ENCODE results near the gene ZNF460. TPM values are rescaled to one million over a fixed set of nuclear protein-coding genes. Genes with fewer than 3 reads are reported as not detected.

Gene ZNF460
- total and polyA plus RNA-seq, 4 experiments from 2014 or later: 4.4 to 69.6 (median 32.5) TPM

GRCh38 chr19:57262044-57262443, 18.2 kb upstream of the ZNF460 start:
- Histone ChIP-seq H3K27me3 (ENCODE audit: insufficient read depth, low read length) (no peaks in the 10 kb centered on the region), H3K36me3 (ENCODE audit: insufficient read depth, low read length) (no peaks in the 10 kb centered on the region), H3K9me3 (ENCODE audit: control insufficient read depth in 1 of 2, low read length in 2 of 2) (no peaks in the 10 kb centered on the region), H3K4me3 (ENCODE audit: low read length in 2 of 2) (no peak overlapping the region), H3K4me1 (ENCODE audit: insufficient read depth, low read length) (no peaks in the 10 kb centered on the region), H3K27ac (ENCODE audit: low read depth, low read length) (no peak overlapping the region)
- CTCF ChIA-PET (ENCODE audit: partially characterized antibody): no interaction called here
- H3K4me1 Mint-ChIP-seq: peaks cover 0 to 8% (median 2%) of the 10 kb centered on the region in 4 donors
- POLR2A ChIA-PET (ENCODE audit: partially characterized antibody): interaction anchor here (1.3 kb wide), 1 partner anchor 14 kb away, joined by 3 read pairs; no protein-coding TSS in a partner anchor
- H3K4me3 Mint-ChIP-seq: no peak overlapping the region
- peaks cover 50 to 53% of the 10 kb centered on the region in 2 donors for H3K36me3 Mint-ChIP-seq
- no peak overlapping the region for H3K27ac Mint-ChIP-seq
- H3K27me3 Mint-ChIP-seq: no peaks in the 10 kb centered on the region
- intact Hi-C loops (cut with micrococcal nuclease): no loop called here
- DNase-seq: no peak
- peaks cover 14 to 83% (median 45%) of the 10 kb centered on the region in 8 donors for H3K9me3 Mint-ChIP-seq

DNA sequence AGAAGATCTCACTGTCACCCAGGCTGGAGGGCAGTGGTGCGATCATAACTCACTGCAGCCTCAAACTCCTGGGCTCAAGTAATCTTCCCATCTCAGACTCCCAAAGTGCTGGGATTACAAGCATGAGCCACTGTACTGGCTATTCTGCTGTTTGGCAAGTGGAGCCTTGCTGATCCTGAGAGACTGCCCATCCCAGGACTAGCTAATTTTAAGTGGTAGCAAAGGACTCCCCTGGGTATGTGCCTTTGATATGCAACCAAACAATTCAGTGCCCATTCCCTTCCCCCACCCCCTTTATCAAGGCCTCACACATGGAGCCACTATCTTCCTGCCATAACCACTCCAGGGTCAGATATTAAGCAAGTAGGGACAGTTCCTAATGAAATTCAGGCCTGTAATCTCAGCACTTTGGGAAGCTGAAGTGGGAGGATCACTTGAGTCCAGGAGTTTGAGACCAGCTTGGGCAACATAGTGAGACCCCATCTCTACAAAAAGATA, 17.0 kb upstream of the ZNF460 start:
- Histone ChIP-seq H3K27me3 (ENCODE audit: insufficient read depth, low read length) (no peaks in the 10 kb centered on the region), H3K36me3 (ENCODE audit: insufficient read depth, low read length) (no peaks in the 10 kb centered on the region), H3K9me3 (ENCODE audit: control insufficient read depth in 1 of 2, low read length in 2 of 2) (no peaks in the 10 kb centered on the region), H3K4me3 (ENCODE audit: low read length in 2 of 2) (no peak overlapping the region), H3K27ac (ENCODE audit: low read depth, low read length) (no peak overlapping the region), H3K4me1 (ENCODE audit: insufficient read depth, low read length) (no peaks in the 10 kb centered on the region)
- H3K27ac Mint-ChIP-seq: no peak overlapping the region
- peaks cover 49 to 51% of the 10 kb centered on the region in 2 donors for H3K36me3 Mint-ChIP-seq
- H3K4me3 Mint-ChIP-seq: no peak overlapping the region
- no peak for DNase-seq
- peaks cover 14 to 80% (median 42%) of the 10 kb centered on the region in 8 donors for H3K9me3 Mint-ChIP-seq
- H3K27me3 Mint-ChIP-seq: no peaks in the 10 kb centered on the region
- POLR2A ChIA-PET (ENCODE audit: partially characterized antibody): interaction anchor here (0.9 kb wide), 1 partner anchor 10 kb away, joined by 4 read pairs; no protein-coding TSS in a partner anchor
- H3K4me1 Mint-ChIP-seq: peaks cover 0 to 7% (median 2%) of the 10 kb centered on the region in 4 donors
- CTCF ChIA-PET (ENCODE audit: partially characterized antibody): no interaction called here
- intact Hi-C loops (cut with micrococcal nuclease): no loop called here

GRCh38 chr19:57267291-57267690, 13.0 kb upstream of the ZNF460 start:
- H3K4me3 Mint-ChIP-seq: no peak overlapping the region
- Histone ChIP-seq H3K36me3 (ENCODE audit: insufficient read depth, low read length) (no peaks in the 10 kb centered on the region), H3K27me3 (ENCODE audit: insufficient read depth, low read length) (no peaks in the 10 kb centered on the region), H3K4me3 (ENCODE audit: low read length in 2 of 2) (no peak overlapping the region), H3K9me3 (ENCODE audit: control insufficient read depth in 1 of 2, low read length in 2 of 2) (no peaks in the 10 kb centered on the region), H3K4me1 (ENCODE audit: insufficient read depth, low read length) (no peaks in the 10 kb centered on the region), H3K27ac (ENCODE audit: low read depth, low read length) (no peak overlapping the region)
- CTCF ChIA-PET (ENCODE audit: partially characterized antibody): no interaction called here
- peaks cover 39 to 41% of the 10 kb centered on the region in 2 donors for H3K36me3 Mint-ChIP-seq
- H3K27me3 Mint-ChIP-seq: no peaks in the 10 kb centered on the region
- no peak overlapping the region for H3K27ac Mint-ChIP-seq
- intact Hi-C loops (cut with micrococcal nuclease): no loop called here
- peaks cover 7 to 60% (median 24%) of the 10 kb centered on the region in 8 donors for H3K9me3 Mint-ChIP-seq
- H3K4me1 Mint-ChIP-seq: peaks cover 0 to 7% (median 2%) of the 10 kb centered on the region in 4 donors
- DNase-seq: no peak
- POLR2A ChIA-PET (ENCODE audit: partially characterized antibody): no interaction called here

- Mint-ChIP-seq H3K4me1 (peaks cover 0 to 4% (median 2%) of the 10 kb centered on the region in 4 donors), H3K27ac (no peak overlapping the region), H3K4me3 (no peak overlapping the region), H3K9me3 (peaks cover 3 to 43% (median 19%) of the 10 kb centered on the region in 8 donors), H3K36me3 (peaks cover 42 to 45% of the 10 kb centered on the region in 2 donors), H3K27me3 (no peaks in the 10 kb centered on the region)
- no peaks in the 10 kb centered on the region for H3K36me3 ChIP-seq (ENCODE audit: insufficient read depth, low read length)
- POLR2A ChIA-PET (ENCODE audit: partially characterized antibody): no interaction called here
- intact Hi-C loops (cut with micrococcal nuclease): no loop called here
- H3K27me3 ChIP-seq (ENCODE audit: insufficient read depth, low read length): no peaks in the 10 kb centered on the region
- no peaks in the 10 kb centered on the region for H3K4me1 ChIP-seq (ENCODE audit: insufficient read depth, low read length)
- no peak overlapping the region for H3K27ac ChIP-seq (ENCODE audit: low read depth, low read length)
- no peak for DNase-seq
- H3K9me3 ChIP-seq (ENCODE audit: control insufficient read depth in 1 of 2, low read length in 2 of 2): no peaks in the 10 kb centered on the region
- no peak overlapping the region for H3K4me3 ChIP-seq (ENCODE audit: low read length in 2 of 2)
- CTCF ChIA-PET (ENCODE audit: partially characterized antibody): no interaction called here
Observed at GRCh38 chr19:57269515-57270250, 10.6 kb upstream of the ZNF460 start.

GRCh38 chr19:57271280-57271679, 9.0 kb upstream of the ZNF460 start:
- ChIA-PET CTCF (ENCODE audit: partially characterized antibody) (no interaction called here), POLR2A (ENCODE audit: partially characterized antibody) (no interaction called here)
- intact Hi-C loops (cut with micrococcal nuclease): no loop called here
- Mint-ChIP-seq H3K27ac (no peak overlapping the region), H3K4me3 (no peak overlapping the region), H3K4me1 (peaks cover 0 to 4% (median 1%) of the 10 kb centered on the region in 4 donors), H3K36me3 (peaks cover 40 to 48% of the 10 kb centered on the region in 2 donors), H3K9me3 (peaks cover under 1 to 29% (median 11%) of the 10 kb centered on the region in 8 donors), H3K27me3 (no peaks in the 10 kb centered on the region)
- no peaks in the 10 kb centered on the region for H3K36me3 ChIP-seq (ENCODE audit: insufficient read depth, low read length)
- no peak overlapping the region for H3K27ac ChIP-seq (ENCODE audit: low read depth, low read length)
- H3K27me3 ChIP-seq (ENCODE audit: insufficient read depth, low read length): no peaks in the 10 kb centered on the region
- H3K4me1 ChIP-seq (ENCODE audit: insufficient read depth, low read length): no peaks in the 10 kb centered on the region
- DNase-seq: no peak
- H3K9me3 ChIP-seq (ENCODE audit: control insufficient read depth in 1 of 2, low read length in 2 of 2): no peaks in the 10 kb centered on the region
- no peak overlapping the region for H3K4me3 ChIP-seq (ENCODE audit: low read length in 2 of 2)

DNA sequence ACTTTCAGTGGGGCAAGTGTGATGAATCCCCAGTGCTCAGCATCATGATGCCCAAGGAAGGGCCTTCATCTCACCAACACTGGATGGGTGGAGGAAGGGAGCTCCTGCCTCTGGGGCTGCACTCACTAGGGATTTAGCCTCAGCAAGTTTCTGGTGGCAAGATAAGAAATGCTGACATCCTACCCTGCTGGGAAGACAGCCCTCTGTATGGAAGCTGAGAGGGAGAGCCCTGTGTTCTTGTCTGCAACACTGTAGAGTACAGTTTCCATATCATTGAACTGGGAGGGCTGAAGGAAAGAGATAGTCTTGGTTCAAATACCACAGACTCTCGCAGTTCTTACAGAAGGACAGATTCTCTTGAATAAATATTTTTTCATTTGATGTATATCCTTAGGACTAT, 7.3 kb upstream of the ZNF460 start:
- H3K27ac Mint-ChIP-seq: no peak overlapping the region
- no peaks in the 10 kb centered on the region for H3K4me1 ChIP-seq (ENCODE audit: insufficient read depth, low read length)
- H3K36me3 ChIP-seq (ENCODE audit: insufficient read depth, low read length): no peaks in the 10 kb centered on the region
- H3K27ac ChIP-seq (ENCODE audit: low read depth, low read length): no peak overlapping the region
- H3K4me1 Mint-ChIP-seq: peaks cover 0 to 1% (median 0%) of the 10 kb centered on the region in 4 donors
- DNase-seq: no peak
- H3K27me3 ChIP-seq (ENCODE audit: insufficient read depth, low read length): no peaks in the 10 kb centered on the region
- no peak overlapping the region for H3K4me3 ChIP-seq (ENCODE audit: low read length in 2 of 2)
- no peaks in the 10 kb centered on the region for H3K27me3 Mint-ChIP-seq
- no peaks in the 10 kb centered on the region for H3K9me3 ChIP-seq (ENCODE audit: control insufficient read depth in 1 of 2, low read length in 2 of 2)
- intact Hi-C loops (cut with micrococcal nuclease): no loop called here
- H3K9me3 Mint-ChIP-seq: peaks cover 0 to 17% (median 3%) of the 10 kb centered on the region in 8 donors
- CTCF ChIA-PET (ENCODE audit: partially characterized antibody): no interaction called here
- POLR2A ChIA-PET (ENCODE audit: partially characterized antibody): interaction anchor here (1.3 to 1.8 kb wide), 2 partner anchors 9 to 32 kb away, joined by 4 to 5 read pairs; partner anchors contain the start of gene ZNF805
- no peak overlapping the region for H3K4me3 Mint-ChIP-seq
- H3K36me3 Mint-ChIP-seq: peaks cover 35 to 40% of the 10 kb centered on the region in 2 donors

DNA sequence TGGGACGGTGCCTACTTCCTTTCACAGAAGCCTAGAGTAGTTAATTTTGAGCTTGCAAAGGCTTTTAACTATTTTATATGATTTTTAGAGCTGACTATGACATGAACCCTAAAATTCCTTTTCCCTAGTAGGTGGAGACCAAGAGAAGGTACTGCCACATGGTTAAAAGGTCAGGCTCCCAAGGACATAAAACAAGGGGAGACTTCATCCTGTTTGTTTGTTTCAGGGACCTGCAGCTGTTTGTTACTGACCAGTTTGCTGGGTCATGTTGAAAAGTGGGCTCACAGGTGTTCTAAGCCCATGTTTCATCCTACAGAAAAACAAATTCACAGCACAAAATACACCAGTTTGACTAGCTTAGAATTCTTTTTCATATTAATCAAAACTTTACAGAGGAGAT, 3.9 kb upstream of the ZNF460 start:
- H3K27me3 Mint-ChIP-seq: no peaks in the 10 kb centered on the region
- no peaks in the 10 kb centered on the region for H3K9me3 ChIP-seq (ENCODE audit: control insufficient read depth in 1 of 2, low read length in 2 of 2)
- H3K27me3 ChIP-seq (ENCODE audit: insufficient read depth, low read length): no peaks in the 10 kb centered on the region
- no peak overlapping the region for H3K27ac Mint-ChIP-seq
- ChIA-PET CTCF (ENCODE audit: partially characterized antibody) (no interaction called here), POLR2A (ENCODE audit: partially characterized antibody) (interaction anchor here (0.9 kb wide), 1 partner anchor 14 kb away, joined by 3 read pairs; no protein-coding TSS in a partner anchor)
- peaks cover 0 to 9% (median 7%) of the 10 kb centered on the region in 4 donors for H3K4me1 Mint-ChIP-seq
- no peak overlapping the region for H3K27ac ChIP-seq (ENCODE audit: low read depth, low read length)
- H3K36me3 Mint-ChIP-seq: peaks cover 21 to 30% of the 10 kb centered on the region in 2 donors
- H3K9me3 Mint-ChIP-seq: peaks cover 0 to 4% (median 1%) of the 10 kb centered on the region in 8 donors
- H3K36me3 ChIP-seq (ENCODE audit: insufficient read depth, low read length): no peaks in the 10 kb centered on the region
- no peak for DNase-seq
- intact Hi-C loops (cut with micrococcal nuclease): no loop called here
- peaks cover 13% of the 10 kb centered on the region for H3K4me1 ChIP-seq (ENCODE audit: insufficient read depth, low read length)
- H3K4me3 Mint-ChIP-seq: no peak overlapping the region
- H3K4me3 ChIP-seq (ENCODE audit: low read length in 2 of 2): no peak overlapping the region
